GM18868 (cell line): Measurements from ENCODE around the gene CHST11.
"Not testable (repeated sequence)": the region's sequence is repeated elsewhere in the genome, so short reads cannot be mapped to it uniquely, and the experiment has no call there.

ENCODE experiments used
- ATAC-seq: cut with Tn5 transposase; IDR thresholded peaks from one replicate; pipeline ENCODE4 v1.9.1; 2021; ENCODE audit warnings: mild to moderate bottlenecking, moderate library complexity; ENCODE audit not compliant: unreplicated experiment

Gene CHST11

DNA sequence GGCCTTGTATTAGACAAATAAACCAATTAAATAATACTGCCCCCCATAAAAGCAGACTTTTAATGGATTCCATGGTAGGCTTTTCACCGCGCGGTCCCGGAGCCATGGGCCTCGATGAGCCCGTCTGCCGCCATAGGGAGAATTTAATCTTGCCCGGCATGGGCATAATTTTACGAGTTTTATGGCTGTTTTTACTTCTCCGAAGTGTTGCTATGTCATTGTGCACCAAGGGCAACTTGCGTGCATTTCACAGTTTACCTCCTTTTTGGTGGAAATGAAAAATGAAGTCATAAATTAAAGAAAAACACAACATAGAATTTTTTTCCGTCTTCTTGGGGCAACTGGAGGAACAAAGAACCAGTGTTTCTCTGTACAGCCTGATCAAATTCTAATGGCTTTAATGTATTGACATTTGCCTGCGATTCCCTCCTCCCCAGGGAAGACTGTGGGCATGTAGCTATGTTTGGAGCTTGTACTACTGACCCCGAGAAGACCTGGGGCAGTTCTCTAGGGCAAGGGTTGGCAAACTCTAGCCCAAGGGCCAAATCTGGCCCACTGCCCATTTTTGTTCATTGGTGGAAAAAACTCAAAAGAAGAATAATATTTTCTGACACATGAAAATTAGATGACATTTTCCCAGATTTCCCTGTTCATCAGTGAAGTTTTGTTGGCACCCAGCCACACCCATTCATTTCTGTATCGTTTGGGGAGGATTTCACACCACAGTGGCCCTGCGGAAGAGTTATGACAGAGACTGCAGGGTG is 142.7 kb downstream of the CHST11 start:
- ATAC-seq: no peak

DNA sequence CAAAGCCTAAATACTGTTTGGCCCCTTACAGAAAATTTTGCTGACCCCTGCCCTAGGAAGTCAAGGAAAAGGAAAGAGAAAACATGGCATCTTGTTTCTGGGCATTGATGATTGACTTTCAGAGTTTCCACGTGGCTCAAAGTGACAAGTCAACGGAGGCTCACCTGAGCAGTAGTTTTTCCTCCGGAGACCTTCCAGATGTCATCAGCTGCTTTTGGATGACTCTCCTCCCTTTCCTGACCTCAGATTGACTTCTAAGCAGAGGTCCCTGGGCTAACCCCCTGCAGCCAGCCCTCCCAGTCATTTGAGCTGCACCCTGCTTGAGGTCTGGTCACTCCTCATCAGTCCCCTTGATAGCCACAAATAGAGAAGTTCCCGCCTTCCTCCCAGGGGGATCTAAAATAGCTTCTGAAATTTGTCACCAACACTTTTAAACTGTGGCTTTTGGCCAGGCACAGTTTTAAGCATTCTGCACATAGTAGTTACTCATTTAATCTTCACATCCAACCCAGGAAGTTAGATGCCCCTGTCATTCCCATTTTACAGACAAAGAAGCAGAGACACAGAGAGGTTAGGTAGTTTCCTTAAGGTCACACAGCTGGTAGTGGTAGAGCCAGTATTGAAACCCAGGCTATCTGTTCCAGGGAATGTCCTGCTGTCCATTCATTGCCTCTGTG is 143.4 kb downstream of the CHST11 start:
- ATAC-seq: no peak

GRCh38 chr12:104600790-104601739 is 144.3 kb downstream of the CHST11 start:
- no peak for ATAC-seq

- no peak for ATAC-seq
These were observed 145.7 kb downstream of the CHST11 start for GRCh38 chr12:104602406-104602805.

DNA sequence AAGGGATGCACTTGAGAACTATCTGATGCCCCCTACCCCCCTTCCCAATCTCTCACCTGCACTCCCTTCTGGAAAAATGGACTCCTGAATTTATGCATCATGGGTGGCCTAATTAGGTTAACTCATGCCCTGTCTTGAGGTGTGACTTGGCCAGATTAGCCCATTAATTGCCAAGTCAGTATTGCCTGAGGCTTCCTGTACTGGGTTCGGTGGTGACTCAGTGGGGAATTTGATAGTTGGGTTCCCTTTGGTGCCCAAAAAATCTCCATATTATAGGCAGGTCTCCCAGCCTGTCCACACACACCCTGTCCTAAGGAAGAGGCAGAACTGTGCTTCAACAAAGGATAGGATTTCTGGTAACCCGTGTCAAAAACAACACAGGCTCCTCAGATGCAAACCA is 146.1 kb downstream of the CHST11 start:
- ATAC-seq: no peak

- no peak for ATAC-seq
These were observed 146.8 kb downstream of the CHST11 start for GRCh38 chr12:104603545-104603973.

- peak; percentile 86 for ATAC-seq
These were observed 147.6 kb downstream of the CHST11 start for GRCh38 chr12:104604070-104604994.

DNA sequence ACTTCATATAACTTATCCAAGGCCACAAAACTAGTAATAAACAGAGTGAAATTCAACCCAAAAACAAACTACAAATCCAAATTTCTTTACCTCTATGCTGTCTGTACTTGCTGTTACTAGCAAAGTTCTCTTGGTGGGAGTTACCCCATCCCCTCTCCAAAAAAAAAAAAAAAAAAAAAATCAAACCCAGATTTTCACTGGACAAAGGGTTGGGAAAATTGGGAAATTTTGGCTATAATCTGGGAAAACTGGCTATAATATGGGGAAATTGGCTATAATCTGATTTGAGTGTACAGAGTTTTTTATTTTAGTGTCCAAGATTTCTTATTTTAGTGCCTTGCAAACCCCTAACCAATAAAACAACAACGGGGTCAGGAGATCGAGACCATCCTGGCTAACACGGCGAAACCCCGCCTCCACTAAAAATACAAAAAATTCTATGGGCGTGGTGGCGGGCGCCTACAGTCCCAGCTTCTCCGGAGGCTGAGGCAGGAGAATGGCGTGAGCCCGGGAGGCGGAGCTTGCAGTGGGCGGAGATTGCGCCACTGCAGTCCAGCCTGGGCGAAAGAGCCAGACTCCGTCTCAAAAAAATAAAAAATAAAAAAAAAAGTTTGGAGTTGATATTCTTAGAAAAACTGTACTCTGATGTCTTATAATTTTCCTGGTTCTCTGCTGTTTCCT is 148.4 kb downstream of the CHST11 start:
- no peak for ATAC-seq

GRCh38 chr12:104605685-104606084 is 148.9 kb downstream of the CHST11 start:
- ATAC-seq: no peak

- no peak for ATAC-seq
These were observed 152.2 kb downstream of the CHST11 start for GRCh38 chr12:104608998-104609397.

DNA sequence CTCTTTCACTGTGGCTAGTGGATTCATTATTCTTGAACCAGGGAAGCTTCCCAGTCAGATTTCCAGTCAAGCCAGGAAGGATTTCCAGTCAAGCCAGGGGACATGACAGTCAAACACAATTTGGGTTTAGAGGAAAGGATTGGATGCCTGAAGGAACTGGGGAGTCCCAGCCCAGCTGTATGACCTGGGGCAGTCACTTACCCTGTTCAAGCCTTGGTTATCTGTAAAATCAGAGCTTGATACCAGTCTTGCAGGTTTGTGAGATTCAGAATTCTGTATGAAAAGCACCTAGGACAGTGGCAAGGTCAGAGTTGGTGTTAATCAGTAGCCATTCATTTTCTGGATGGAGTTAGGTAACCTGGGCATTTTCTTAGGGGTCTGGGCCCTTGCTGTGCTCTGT is 152.7 kb downstream of the CHST11 start:
- ATAC-seq: no peak

GRCh38 chr12:104610513-104611235 is 153.9 kb downstream of the CHST11 start:
- no peak for ATAC-seq

- no peak for ATAC-seq
These were observed 154.9 kb downstream of the CHST11 start for GRCh38 chr12:104611671-104612070.

GRCh38 chr12:104613372-104613771 is 156.6 kb downstream of the CHST11 start:
- ATAC-seq: not testable (repeated sequence)

- no peak for ATAC-seq
These were observed 158.4 kb downstream of the CHST11 start for GRCh38 chr12:104615048-104615561.

DNA sequence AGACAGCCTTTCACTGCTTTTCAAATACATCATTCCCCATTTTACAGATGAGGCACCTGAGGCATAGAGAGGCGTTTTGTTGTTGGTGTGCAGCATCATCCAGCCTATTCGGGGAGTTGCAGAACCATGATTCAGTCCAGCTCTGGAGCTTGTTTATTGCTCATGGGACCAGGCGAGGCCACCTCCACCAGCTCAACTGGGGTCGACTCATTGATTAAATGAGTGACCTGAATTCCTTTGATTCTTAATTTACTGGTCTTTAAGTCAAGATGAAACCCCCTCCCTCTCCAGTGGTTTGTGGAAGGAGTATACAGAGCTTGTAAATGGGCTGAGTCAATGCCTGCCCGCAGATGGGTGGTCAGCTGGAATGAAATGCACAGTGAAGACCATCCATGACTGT is 161.9 kb downstream of the CHST11 start:
- ATAC-seq: no peak

GRCh38 chr12:104619305-104619704 is 162.6 kb downstream of the CHST11 start:
- ATAC-seq: no peak

DNA sequence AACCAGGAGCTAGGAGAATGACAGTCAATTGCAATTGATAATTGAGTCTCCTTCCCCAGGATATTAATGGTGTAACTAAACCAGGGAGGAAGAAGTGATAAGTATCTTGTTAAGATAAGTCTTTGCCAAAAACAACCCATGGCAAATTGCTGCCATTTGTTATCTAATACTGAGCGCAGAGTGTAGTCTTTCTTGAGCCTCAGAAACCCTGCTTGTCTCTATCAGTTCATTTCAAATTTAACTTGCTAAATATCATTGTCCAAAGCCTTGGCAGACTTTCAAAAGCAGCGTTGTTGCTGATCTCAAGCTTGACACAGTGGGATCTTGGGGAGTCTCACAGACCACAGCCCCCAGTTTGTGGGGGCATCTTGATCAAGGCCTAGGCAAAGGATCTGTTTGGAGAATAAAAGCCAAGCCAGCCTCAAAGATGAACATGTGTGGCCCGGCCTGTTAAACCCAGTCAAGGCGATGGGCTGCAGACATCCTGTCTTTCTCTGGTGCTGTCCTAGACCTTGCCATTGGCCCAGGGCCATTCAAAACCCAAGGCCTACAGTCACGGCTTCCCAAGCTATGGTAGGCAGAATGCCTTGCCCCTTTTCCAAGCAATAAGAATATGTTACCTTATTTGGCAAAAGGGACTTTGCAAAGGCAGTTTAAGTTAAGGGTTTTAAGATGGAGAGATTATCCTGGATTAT is 164.2 kb downstream of the CHST11 start:
- no peak for ATAC-seq
